ENCODE data around the gene SNRPN. TPM values are rescaled to one million over a fixed set of nuclear protein-coding genes. Genes with fewer than 3 reads are reported as not detected.

The SNRPN gene
- total RNA-seq, result 109 and 186 TPM in 2 replicates

GRCh38 chr15:24954783-24955530 lies at the start of gene SNRPN, which contains the start of gene SNURF:
TSS of gene SNRPN (plus strand) at chr15:24954987. CDS start at chr15:24974454, 19,467 bp downstream.
TSS of gene SNURF (plus strand) at chr15:24954987. CDS start at chr15:24955049, 62 bp downstream.

Other genes with a start within 250 kb of the SNRPN start
- 9.0 and 14.7 TPM in 2 replicates for gene SNURF, start within 50 bp of the SNRPN start, total RNA-seq

All from regular cardiac myocyte (primary cell).